Activated CD8-positive, alpha-beta memory T cell treated with anti-CD3 and anti-CD28 coated beads, Interleukin-2, amount 50 U/mL, for 1 hour (primary cell): ENCODE data around the gene SERF2.
"Not testable (repeated sequence)": the region's sequence is repeated elsewhere in the genome, so short reads cannot be mapped to it uniquely, and the experiment has no call there.

Experiments used
- DNase-seq: peaks from one replicate; pipeline ENCODE4 v3.0.0-alpha.2; 2020; ENCODE audit errors: extremely low read depth

Gene SERF2

GRCh38 chr15:43829951-43830540 lies 37.9 kb downstream of the SERF2 start:
- not testable (repeated sequence) for DNase-seq

- DNase-seq, result not testable (repeated sequence)
These were observed 38.7 kb downstream of the SERF2 start for GRCh38 chr15:43830691-43831275.

GRCh38 chr15:43831519-43832052 lies 39.5 kb downstream of the SERF2 start:
- not testable (repeated sequence) for DNase-seq

GRCh38 chr15:43832485-43832884 lies 40.4 kb downstream of the SERF2 start:
- DNase-seq, result not testable (repeated sequence)

GRCh38 chr15:43845421-43845820 lies 53.3 kb downstream of the SERF2 start:
- no peak for DNase-seq
